Stimulated activated CD8-positive, alpha-beta memory T cell treated with anti-CD3 and anti-CD28 coated beads, Interleukin-4, amount 100 ng/mL, for 48 hours (primary cell): ENCODE data around the gene STX1A.
"Not testable (repeated sequence)": the region's sequence is repeated elsewhere in the genome, so short reads cannot be mapped to it uniquely, and the experiment has no call there.

Experiments
- DNase-seq: peaks from one replicate; pipeline ENCODE4 v3.0.0-alpha.2; 2020

The STX1A gene

GRCh38 chr7:73680501-73680900 is 39.0 kb downstream of the STX1A start:
- DNase-seq: no peak

GRCh38 chr7:73679709-73680108 is 39.8 kb downstream of the STX1A start:
- DNase-seq: no peak

- no peak for DNase-seq
Measured at GRCh38 chr7:73678862-73679261, 40.6 kb downstream of the STX1A start.

GRCh38 chr7:73676062-73676461 is 43.4 kb downstream of the STX1A start:
- DNase-seq: not testable (repeated sequence)

- no peak for DNase-seq
Measured at GRCh38 chr7:73674468-73675124, 44.9 kb downstream of the STX1A start.

GRCh38 chr7:73671857-73672445 is 47.5 kb downstream of the STX1A start:
- no peak for DNase-seq

GRCh38 chr7:73671322-73671661 is 48.2 kb downstream of the STX1A start:
- no peak for DNase-seq

- no peak for DNase-seq
Measured at GRCh38 chr7:73669858-73670385, 49.5 kb downstream of the STX1A start.

GRCh38 chr7:73669288-73669701 is 50.2 kb downstream of the STX1A start:
- DNase-seq: no peak

GRCh38 chr7:73668886-73669230 is 50.6 kb downstream of the STX1A start:
- no peak for DNase-seq

GRCh38 chr7:73668103-73668885 is 51.2 kb downstream of the STX1A start:
- no peak for DNase-seq

- DNase-seq: peak; percentile 97
Measured at GRCh38 chr7:73667344-73668102, 51.9 kb downstream of the STX1A start, which contains the start of gene VPS37D. Gene VPS37D, plus strand, starts transcription at chr7:73667831. Its CDS starts 128 bp downstream, at chr7:73667959.

- no peak for DNase-seq
Measured at GRCh38 chr7:73663033-73663432, 56.4 kb downstream of the STX1A start.

GRCh38 chr7:73660594-73660993 is 58.9 kb downstream of the STX1A start:
- DNase-seq: not testable (repeated sequence)

- DNase-seq: no peak
Measured at GRCh38 chr7:73659983-73660382, 59.5 kb downstream of the STX1A start.

- DNase-seq: not testable (repeated sequence)
Measured at GRCh38 chr7:73655309-73655708, 64.2 kb downstream of the STX1A start.

GRCh38 chr7:73652541-73652949 is 66.9 kb downstream of the STX1A start:
- DNase-seq: no peak

- DNase-seq: no peak
Measured at GRCh38 chr7:73650524-73650923, 68.9 kb downstream of the STX1A start.

- DNase-seq: no peak
Measured at GRCh38 chr7:73649576-73649975, 69.9 kb downstream of the STX1A start.
